PC-3 (cell line): ENCODE data around the gene CHN1. TPM values are rescaled to one million over a fixed set of nuclear protein-coding genes. Genes with fewer than 3 reads are reported as not detected.

Source experiments
- ATAC-seq: fragments of 200-7000 bp; cut with Tn5 transposase; 2 replicates; pipeline ENCODE4 v1.9.1; 2020; ENCODE audit warnings: mild to moderate bottlenecking, moderate library complexity
- BruUV-seq: library from RNA; stranded (reverse); fragments of 400-500 nt; replicated peaks from 2 replicates; lab custom pipeline; 2021; lab: Mats Ljungman, UMichigan
- CTCF ChIA-PET: fragments of 300-600 bp; sonication (Branson Sonifier 250); formaldehyde crosslinking; loops from one replicate; lab custom pipeline; 2022; ENCODE audit warnings: antibody characterized with exemption; lab: Charles Lee
- POLR2A ChIA-PET: fragments of 300-600 bp; sonication (Branson Sonifier 250); formaldehyde crosslinking; loops from one replicate; lab custom pipeline; 2022; ENCODE audit warnings: antibody characterized with exemption; ENCODE audit not compliant: unreplicated experiment; lab: Charles Lee
- DNase-seq: peaks from one replicate; pipeline ENCODE4 v3.0.0-alpha.2; 2015
- H2AFZ ChIP-seq: fragments of 300-600 bp; sonication (generic); 2 replicates; pipeline ENCODE4 v1.6.0; 2016; ENCODE audit warnings: antibody characterized with exemption, low read length
- H3F3A ChIP-seq: fragments of 300-600 bp; sonication (generic); one replicate; pipeline ENCODE4 v1.6.0; 2017; ENCODE audit warnings: antibody characterized with exemption, low read length, control low read depth, mild to moderate bottlenecking; ENCODE audit not compliant: unreplicated experiment
- H3K27ac ChIP-seq: fragments of 300-600 bp; sonication (generic); 2 replicates; pipeline ENCODE4 v1.5.1; 2016; ENCODE audit warnings: mild to moderate bottlenecking, low read length
- H3K27me3 ChIP-seq: fragments of 300-600 bp; sonication (generic); 2 replicates; pipeline ENCODE4 v1.6.1; 2016; ENCODE audit warnings: low read length, mixed read lengths
- H3K36me3 ChIP-seq: fragments of 300-600 bp; sonication (generic); 2 replicates; pipeline ENCODE4 v1.6.1; 2016; ENCODE audit warnings: low read depth, mixed run types, low read length, mixed read lengths
- H3K4me1 ChIP-seq: fragments of 300-600 bp; sonication (generic); 2 replicates; pipeline ENCODE4 v1.5.1; 2016; ENCODE audit warnings: low read length; ENCODE audit not compliant: insufficient read depth
- H3K4me2 ChIP-seq: fragments of 300-600 bp; sonication (generic); 2 replicates; pipeline ENCODE4 v1.6.0; 2016; ENCODE audit warnings: low read length
- H3K4me3 ChIP-seq: fragments of 300-600 bp; sonication (generic); 2 replicates; pipeline ENCODE4 v1.5.1; 2016; ENCODE audit warnings: mild to moderate bottlenecking, low read length, mixed read lengths
- H3K79me2 ChIP-seq: fragments of 300-600 bp; sonication (generic); 2 replicates; pipeline ENCODE4 v1.6.1; 2017; ENCODE audit warnings: low read length, mixed read lengths
- H3K9ac ChIP-seq: fragments of 300-600 bp; sonication (generic); 2 replicates; pipeline ENCODE4 v1.6.0; 2016; ENCODE audit warnings: mild to moderate bottlenecking, low read length
- H3K9me2 ChIP-seq: fragments of 300-600 bp; sonication (generic); replicated peaks from 2 replicates; pipeline ENCODE4 v1.6.1; 2016; ENCODE audit warnings: mixed run types, low read length, mixed read lengths
- H3K9me3 ChIP-seq: fragments of 300-600 bp; sonication (generic); 2 replicates; pipeline ENCODE4 v1.6.1; 2016; ENCODE audit warnings: low read length, mixed read lengths
- H4K20me1 ChIP-seq: fragments of 300-600 bp; sonication (generic); 2 replicates; pipeline ENCODE4 v1.6.1; 2016; ENCODE audit warnings: low read length, mixed read lengths
- EZH2 ChIP-seq: fragments of 300-600 bp; sonication (generic); IDR thresholded peaks from one replicate; pipeline ENCODE4 v1.6.1; 2017; ENCODE audit warnings: antibody characterized with exemption, mild to moderate bottlenecking, low read length; ENCODE audit not compliant: unreplicated experiment
- EZH2phosphoT487 ChIP-seq: fragments of 300-600 bp; sonication (generic); IDR thresholded peaks from 2 replicates; pipeline ENCODE4 v1.6.1; 2018; ENCODE audit warnings: mild to moderate bottlenecking, antibody characterized with exemption, low read length, borderline replicate concordance
- intact Hi-C: fragments of 100-400 bp; cut with micrococcal nuclease; formaldehyde crosslinking; loops from 2 replicates; pipeline ENCODE4 v1.9.0; 2023
- total RNA-seq: library from RNA; depleted of rRNA; stranded (reverse); fragments of >200 nt; gene quantifications from 2 replicates; pipeline ENCODE4 v1.2.3, GENCODE V29; 2014
- TF ChIP-seq, protein P1 (sequence below): fragments of 300-600 bp; sonication (generic); conservative IDR thresholded peaks from 2 replicates; pipeline ENCODE4 v1.5.1; 2017; ENCODE audit warnings: antibody characterized with exemption, low read depth, mild to moderate bottlenecking, low read length

Gene CHN1
- total RNA-seq, 1 experiment from 2014 or later: 7.8 TPM

- intact Hi-C loops: no loop called here
- no TSS peak for BruUV-seq
- ATAC-seq: no peak; the same call in 1 of the 2 replicates
Observed at GRCh38 chr2:174931724-174932123, 73.5 kb downstream of the CHN1 start.

DNA sequence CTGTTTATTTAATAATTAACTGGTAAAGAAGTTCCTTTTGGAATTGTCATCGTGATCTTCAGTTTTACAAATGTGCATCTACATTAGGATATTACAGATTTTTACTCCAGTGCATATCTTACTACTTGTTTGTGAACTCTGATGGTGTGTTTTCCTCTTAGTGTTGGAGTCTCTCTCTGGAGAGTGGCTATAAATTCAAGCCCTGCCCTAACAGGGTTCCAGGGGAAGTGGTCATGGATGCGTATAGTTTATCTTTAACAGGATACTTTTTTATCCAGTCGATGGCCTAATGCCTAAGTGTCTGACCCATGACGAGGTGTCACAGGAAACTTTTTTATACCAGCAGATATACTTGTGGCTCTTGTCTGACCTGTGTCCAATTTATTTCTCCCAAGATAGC is 75.4 kb downstream of the CHN1 start:
- Histone ChIP-seq H3K27me3 (no peaks in the 10 kb centered on the region), H3K27ac (no peak overlapping the region), H3K4me2 (no peak overlapping the region), H3K36me3 (no peaks in the 10 kb centered on the region), H4K20me1 (no peaks in the 10 kb centered on the region), H3K4me1 (peaks cover 5% of the 10 kb centered on the region; the same call in 1 of the 2 replicates), H3K9me2 (no peaks in the 10 kb centered on the region), H3K4me3 (no peak overlapping the region), H3K9me3 (no peaks in the 10 kb centered on the region), H3F3A (no peaks in the 10 kb centered on the region), H3K79me2 (no peaks in the 10 kb centered on the region), H2AFZ (no peak overlapping the region), H3K9ac (no peak overlapping the region)
- ATAC-seq (no peak), DNase-seq (no peak)
- TF ChIP-seq, protein P1, sequence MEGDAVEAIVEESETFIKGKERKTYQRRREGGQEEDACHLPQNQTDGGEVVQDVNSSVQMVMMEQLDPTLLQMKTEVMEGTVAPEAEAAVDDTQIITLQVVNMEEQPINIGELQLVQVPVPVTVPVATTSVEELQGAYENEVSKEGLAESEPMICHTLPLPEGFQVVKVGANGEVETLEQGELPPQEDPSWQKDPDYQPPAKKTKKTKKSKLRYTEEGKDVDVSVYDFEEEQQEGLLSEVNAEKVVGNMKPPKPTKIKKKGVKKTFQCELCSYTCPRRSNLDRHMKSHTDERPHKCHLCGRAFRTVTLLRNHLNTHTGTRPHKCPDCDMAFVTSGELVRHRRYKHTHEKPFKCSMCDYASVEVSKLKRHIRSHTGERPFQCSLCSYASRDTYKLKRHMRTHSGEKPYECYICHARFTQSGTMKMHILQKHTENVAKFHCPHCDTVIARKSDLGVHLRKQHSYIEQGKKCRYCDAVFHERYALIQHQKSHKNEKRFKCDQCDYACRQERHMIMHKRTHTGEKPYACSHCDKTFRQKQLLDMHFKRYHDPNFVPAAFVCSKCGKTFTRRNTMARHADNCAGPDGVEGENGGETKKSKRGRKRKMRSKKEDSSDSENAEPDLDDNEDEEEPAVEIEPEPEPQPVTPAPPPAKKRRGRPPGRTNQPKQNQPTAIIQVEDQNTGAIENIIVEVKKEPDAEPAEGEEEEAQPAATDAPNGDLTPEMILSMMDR: no peak
- no peak for TF ChIP-seq EZH2
- no peak for TF ChIP-seq EZH2phosphoT487
- BruUV-seq: no TSS peak
- intact Hi-C loops: no loop called here
- CTCF ChIA-PET: no interaction called here
- POLR2A ChIA-PET: no interaction called here

More at GRCh38 chr2:174931724-174932123, 73.5 kb downstream of the CHN1 start:
- TF ChIP-seq EZH2 (no peak), EZH2phosphoT487 (no peak)
- TF ChIP-seq, protein P1: no peak
- Histone ChIP-seq H3K4me1 (peaks cover 5% of the 10 kb centered on the region; the same call in 1 of the 2 replicates), H3K9me2 (no peaks in the 10 kb centered on the region), H3K27ac (no peak overlapping the region), H3K79me2 (no peaks in the 10 kb centered on the region), H3K27me3 (no peaks in the 10 kb centered on the region), H4K20me1 (no peaks in the 10 kb centered on the region), H3K9ac (no peak overlapping the region), H3K4me2 (no peak overlapping the region), H3K9me3 (no peaks in the 10 kb centered on the region), H3K4me3 (no peak overlapping the region), H3K36me3 (no peaks in the 10 kb centered on the region), H3F3A (no peaks in the 10 kb centered on the region), H2AFZ (no peak overlapping the region)
- DNase-seq: peak; percentile 14
- ChIA-PET CTCF (no interaction called here), POLR2A (no interaction called here)

- Histone ChIP-seq H3K4me3 (no peak overlapping the region), H3K9me2 (no peaks in the 10 kb centered on the region), H3F3A (no peaks in the 10 kb centered on the region), H2AFZ (no peak overlapping the region), H4K20me1 (no peaks in the 10 kb centered on the region), H3K27me3 (no peaks in the 10 kb centered on the region), H3K4me2 (no peak overlapping the region), H3K79me2 (no peaks in the 10 kb centered on the region), H3K9ac (no peak overlapping the region), H3K9me3 (no peaks in the 10 kb centered on the region), H3K4me1 (peaks cover 5% of the 10 kb centered on the region; the same call in 1 of the 2 replicates), H3K27ac (no peak overlapping the region), H3K36me3 (no peaks in the 10 kb centered on the region)
- ChIA-PET POLR2A (no interaction called here), CTCF (no interaction called here)
- TF ChIP-seq, protein P1: no peak
- TF ChIP-seq EZH2 (no peak), EZH2phosphoT487 (no peak)
- no TSS peak for BruUV-seq
- intact Hi-C loops: no loop called here
- no peak for DNase-seq
- no peak for ATAC-seq
Observed at GRCh38 chr2:174925046-174925784, 80.0 kb downstream of the CHN1 start.
